Neural cell (in vitro differentiated cells): ENCODE results near the gene BCL2L15.
"Not testable (repeated sequence)": the region's sequence is repeated elsewhere in the genome, so short reads cannot be mapped to it uniquely, and the experiment has no call there.

Source experiments
- CTCF ChIP-seq: fragments of 450-650 bp; IDR thresholded peaks from 2 replicates; pipeline ENCODE4 v1.5.1; 2014; ENCODE audit warnings: antibody characterized with exemption, mild to moderate bottlenecking, moderate library complexity; ENCODE audit not compliant: poor library complexity, severe bottlenecking
- EP300 ChIP-seq: fragments of 450-650 bp; conservative IDR thresholded peaks from 2 replicates; pipeline ENCODE4 v1.6.1; 2014; ENCODE audit warnings: antibody characterized with exemption, mild to moderate bottlenecking, moderate library complexity; ENCODE audit not compliant: poor library complexity, severe bottlenecking
- EZH2 ChIP-seq: fragments of 200-600, 300-800 bp; shearing (Covaris generic), sonication (generic); IDR thresholded peaks from 2 replicates; pipeline ENCODE4 v1.6.1; 2014; ENCODE audit warnings: antibody characterized with exemption, low read length, borderline replicate concordance, mild to moderate bottlenecking; ENCODE audit not compliant: insufficient read depth, poor library complexity, severe bottlenecking
- MXI1 ChIP-seq: fragments of 450-650 bp; conservative IDR thresholded peaks from 2 replicates; pipeline ENCODE4 v1.6.1; 2014; ENCODE audit warnings: antibody characterized with exemption, mild to moderate bottlenecking; ENCODE audit not compliant: poor library complexity, severe bottlenecking
- POLR2AphosphoS5 ChIP-seq: IDR thresholded peaks from 2 replicates; pipeline ENCODE4 v1.6.1; 2012
- RAD21 ChIP-seq: fragments of 450-650 bp; conservative IDR thresholded peaks from 2 replicates; pipeline ENCODE4 v1.6.1; 2014; ENCODE audit warnings: antibody characterized with exemption, mild to moderate bottlenecking, moderate library complexity
- REST ChIP-seq: IDR thresholded peaks from 2 replicates; pipeline ENCODE4 v1.6.1; 2012; ENCODE audit warnings: borderline replicate concordance
- SMC3 ChIP-seq: fragments of 450-650 bp; conservative IDR thresholded peaks from 2 replicates; pipeline ENCODE4 v1.6.1; 2014; ENCODE audit warnings: antibody characterized with exemption, mild to moderate bottlenecking, moderate library complexity; ENCODE audit not compliant: poor library complexity
- TAF1 ChIP-seq: IDR thresholded peaks from 2 replicates; pipeline ENCODE4 v1.6.1; 2012; ENCODE audit warnings: low read depth

- not testable (repeated sequence) for TF ChIP-seq TAF1, EP300, CTCF, POLR2AphosphoS5, EZH2, REST, MXI1, RAD21, SMC3
Observed at GRCh38 chr1:113852694-113853093, 34.7 kb downstream of the BCL2L15 start.
